Measurements from ENCODE around the gene PDZK1IP1.

Gene PDZK1IP1

GRCh38 chr1:47182676-47183235 lies 7.1 kb downstream of the PDZK1IP1 start:
- Histone ChIP-seq H3K4me3 (IDR thresholded peaks at IDR 0.05; ENCODE audit: insufficient read depth, low read depth, low read length) (no peak overlapping the region), H4K20me1 (ENCODE audit: insufficient read depth) (no peaks in the 10 kb centered on the region), H3K36me3 (ENCODE audit: insufficient read depth) (no peaks in the 10 kb centered on the region), H3K27me3 (ENCODE audit: insufficient read depth, low read depth) (no peaks in the 10 kb centered on the region), H3K4me2 (no peak overlapping the region), H3K27ac (no peak overlapping the region), H3K79me2 (ENCODE audit: insufficient read depth, low read depth) (no peaks in the 10 kb centered on the region), H3K4me1 (ENCODE audit: low read depth, poor library complexity, severe bottlenecking) (peaks cover 7% of the 10 kb centered on the region), H2AFZ (ENCODE audit: low read depth) (no peak overlapping the region), H3K9ac (no peak overlapping the region)
- TF ChIP-seq, protein P1, sequence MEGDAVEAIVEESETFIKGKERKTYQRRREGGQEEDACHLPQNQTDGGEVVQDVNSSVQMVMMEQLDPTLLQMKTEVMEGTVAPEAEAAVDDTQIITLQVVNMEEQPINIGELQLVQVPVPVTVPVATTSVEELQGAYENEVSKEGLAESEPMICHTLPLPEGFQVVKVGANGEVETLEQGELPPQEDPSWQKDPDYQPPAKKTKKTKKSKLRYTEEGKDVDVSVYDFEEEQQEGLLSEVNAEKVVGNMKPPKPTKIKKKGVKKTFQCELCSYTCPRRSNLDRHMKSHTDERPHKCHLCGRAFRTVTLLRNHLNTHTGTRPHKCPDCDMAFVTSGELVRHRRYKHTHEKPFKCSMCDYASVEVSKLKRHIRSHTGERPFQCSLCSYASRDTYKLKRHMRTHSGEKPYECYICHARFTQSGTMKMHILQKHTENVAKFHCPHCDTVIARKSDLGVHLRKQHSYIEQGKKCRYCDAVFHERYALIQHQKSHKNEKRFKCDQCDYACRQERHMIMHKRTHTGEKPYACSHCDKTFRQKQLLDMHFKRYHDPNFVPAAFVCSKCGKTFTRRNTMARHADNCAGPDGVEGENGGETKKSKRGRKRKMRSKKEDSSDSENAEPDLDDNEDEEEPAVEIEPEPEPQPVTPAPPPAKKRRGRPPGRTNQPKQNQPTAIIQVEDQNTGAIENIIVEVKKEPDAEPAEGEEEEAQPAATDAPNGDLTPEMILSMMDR (conservative IDR thresholded peaks at IDR 0.05; ENCODE audit: low read depth, low read length): no peak

GRCh38 chr1:47181955-47182675 lies 7.7 kb downstream of the PDZK1IP1 start:
- H3K79me2 ChIP-seq (ENCODE audit: insufficient read depth, low read depth): no peaks in the 10 kb centered on the region
- no peak overlapping the region for H3K27ac ChIP-seq
- H3K9ac ChIP-seq: no peak overlapping the region
- no peaks in the 10 kb centered on the region for H3K27me3 ChIP-seq (ENCODE audit: insufficient read depth, low read depth)
- H3K4me1 ChIP-seq (ENCODE audit: low read depth, poor library complexity, severe bottlenecking): peaks cover 7% of the 10 kb centered on the region
- no peak overlapping the region for H3K4me3 ChIP-seq (IDR thresholded peaks at IDR 0.05; ENCODE audit: insufficient read depth, low read depth, low read length)
- no peaks in the 10 kb centered on the region for H4K20me1 ChIP-seq (ENCODE audit: insufficient read depth)
- no peak overlapping the region for H2AFZ ChIP-seq (ENCODE audit: low read depth)
- no peaks in the 10 kb centered on the region for H3K36me3 ChIP-seq (ENCODE audit: insufficient read depth)
- no peak overlapping the region for H3K4me2 ChIP-seq
- TF ChIP-seq, protein P1 (conservative IDR thresholded peaks at IDR 0.05; ENCODE audit: low read depth, low read length): no peak

GRCh38 chr1:47181095-47181954 lies 8.5 kb downstream of the PDZK1IP1 start:
- H3K27ac ChIP-seq: no peak overlapping the region
- H3K36me3 ChIP-seq (ENCODE audit: insufficient read depth): no peaks in the 10 kb centered on the region
- H3K4me3 ChIP-seq (IDR thresholded peaks at IDR 0.05; ENCODE audit: insufficient read depth, low read depth, low read length): no peak overlapping the region
- TF ChIP-seq, protein P1 (conservative IDR thresholded peaks at IDR 0.05; ENCODE audit: low read depth, low read length): no peak
- no peak overlapping the region for H3K4me2 ChIP-seq
- no peak overlapping the region for H3K9ac ChIP-seq
- no peaks in the 10 kb centered on the region for H3K79me2 ChIP-seq (ENCODE audit: insufficient read depth, low read depth)
- no peak overlapping the region for H2AFZ ChIP-seq (ENCODE audit: low read depth)
- no peaks in the 10 kb centered on the region for H3K27me3 ChIP-seq (ENCODE audit: insufficient read depth, low read depth)
- no peaks in the 10 kb centered on the region for H4K20me1 ChIP-seq (ENCODE audit: insufficient read depth)
- H3K4me1 ChIP-seq (ENCODE audit: low read depth, poor library complexity, severe bottlenecking): peaks cover 7% of the 10 kb centered on the region

DNA sequence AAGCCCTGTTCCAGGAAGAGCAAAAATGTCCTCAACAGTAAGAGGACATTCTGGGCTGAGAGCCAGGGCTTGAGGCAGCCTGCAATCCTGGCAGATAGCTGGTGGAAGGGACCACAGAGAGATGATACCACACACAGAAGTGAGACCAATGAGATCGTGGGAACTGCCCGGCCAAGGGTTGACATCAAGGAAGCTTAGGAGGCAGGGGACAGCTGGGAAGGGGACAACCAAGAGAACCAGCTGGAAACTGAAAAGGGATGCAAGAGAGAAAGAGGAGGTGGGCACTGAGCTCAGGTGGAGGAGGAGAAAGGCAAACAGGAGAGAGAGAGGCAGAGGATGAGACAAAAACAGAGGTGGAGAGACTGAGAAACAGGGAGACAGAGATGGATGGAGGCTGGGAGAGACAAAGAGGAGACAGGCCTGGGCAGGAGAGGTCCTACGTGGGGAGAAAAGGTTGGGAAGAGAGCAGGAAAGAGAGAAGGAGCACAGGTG lies 9.2 kb downstream of the PDZK1IP1 start:
- no peak overlapping the region for H2AFZ ChIP-seq (ENCODE audit: low read depth)
- no peaks in the 10 kb centered on the region for H3K79me2 ChIP-seq (ENCODE audit: insufficient read depth, low read depth)
- H4K20me1 ChIP-seq (ENCODE audit: insufficient read depth): no peaks in the 10 kb centered on the region
- H3K9ac ChIP-seq: no peak overlapping the region
- no peak overlapping the region for H3K4me3 ChIP-seq (IDR thresholded peaks at IDR 0.05; ENCODE audit: insufficient read depth, low read depth, low read length)
- TF ChIP-seq, protein P1 (conservative IDR thresholded peaks at IDR 0.05; ENCODE audit: low read depth, low read length): no peak
- peaks cover 8% of the 10 kb centered on the region for H3K4me1 ChIP-seq (ENCODE audit: low read depth, poor library complexity, severe bottlenecking)
- no peak overlapping the region for H3K4me2 ChIP-seq
- no peaks in the 10 kb centered on the region for H3K36me3 ChIP-seq (ENCODE audit: insufficient read depth)
- no peaks in the 10 kb centered on the region for H3K27me3 ChIP-seq (ENCODE audit: insufficient read depth, low read depth)
- H3K27ac ChIP-seq: no peak overlapping the region

All from KMS-11 (cell line).